ENCODE results near the gene ACSS3.
"Not testable (repeated sequence)": the region's sequence is repeated elsewhere in the genome, so short reads cannot be mapped to it uniquely, and the experiment has no call there.

ACSS3 gene

DNA sequence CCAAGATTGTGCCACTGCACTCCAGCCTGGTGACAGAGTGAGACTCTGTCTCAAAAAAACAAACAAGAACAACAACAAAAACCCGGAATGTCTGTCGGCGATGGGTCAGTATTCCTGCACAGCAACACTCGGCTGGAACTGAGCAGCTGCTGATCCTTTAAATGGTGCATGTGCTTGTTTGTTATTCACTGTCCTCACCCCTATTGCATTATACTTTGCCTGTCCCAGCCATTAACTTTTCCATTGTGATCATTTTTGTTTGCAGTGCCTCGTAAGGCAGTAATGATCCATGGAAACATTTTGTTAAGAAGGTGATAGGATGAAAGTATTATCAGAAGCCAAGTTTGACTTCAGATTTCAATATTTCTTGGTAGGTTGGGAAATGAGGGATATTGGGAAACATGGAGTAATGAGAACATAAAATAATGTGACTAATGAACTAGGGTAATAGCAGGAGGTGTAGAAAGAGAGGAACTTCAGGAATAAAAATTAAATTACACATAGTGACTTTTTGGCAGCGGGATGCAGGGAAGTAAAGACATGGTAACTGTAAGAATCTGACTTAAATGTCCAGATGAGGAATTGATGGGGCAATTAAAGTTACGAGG, 6.1 kb downstream of the ACSS3 start:
- Mint-ChIP-seq H3K27ac (no peak overlapping the region), H3K4me3 (no peak overlapping the region), H3K4me1 (ENCODE audit: low read depth) (no peaks in the 10 kb centered on the region), H3K27me3 (ENCODE audit: low read depth) (no peaks in the 10 kb centered on the region), H3K9me3 (peaks cover 6% of the 10 kb centered on the region), H3K36me3 (ENCODE audit: low read depth) (no peaks in the 10 kb centered on the region)
- no peak for DNase-seq (ENCODE audit: low spot score)

DNA sequence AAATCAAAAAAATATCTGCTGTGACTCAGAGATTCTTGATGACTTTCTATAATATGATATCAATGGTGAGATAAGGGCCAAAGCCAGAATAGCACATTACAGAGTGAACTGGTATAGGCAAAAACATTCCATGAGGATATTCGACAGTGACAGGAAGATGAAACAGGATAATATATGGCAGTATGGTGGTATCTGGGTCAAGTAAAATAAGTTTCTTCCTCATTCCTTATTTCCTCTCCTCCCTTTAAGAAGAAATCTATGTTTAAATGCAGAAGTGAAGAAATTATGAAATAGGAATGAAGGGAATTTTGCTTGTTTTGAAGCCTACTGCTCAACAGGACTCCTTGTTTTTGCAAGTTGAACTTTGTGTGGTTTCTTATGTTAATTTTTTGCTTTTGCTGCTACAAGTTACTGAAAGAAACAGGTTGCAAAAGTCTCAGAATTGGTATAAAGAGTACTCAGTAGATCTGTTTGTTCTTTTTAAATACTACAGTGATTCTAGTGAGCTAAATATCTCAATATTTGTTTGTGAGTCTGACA, 7.0 kb downstream of the ACSS3 start:
- no peak overlapping the region for H3K27ac Mint-ChIP-seq
- no peak overlapping the region for H3K4me3 Mint-ChIP-seq
- no peaks in the 10 kb centered on the region for H3K4me1 Mint-ChIP-seq (ENCODE audit: low read depth)
- peaks cover 6% of the 10 kb centered on the region for H3K9me3 Mint-ChIP-seq
- H3K36me3 Mint-ChIP-seq (ENCODE audit: low read depth), result no peaks in the 10 kb centered on the region
- no peak for DNase-seq (ENCODE audit: low spot score)
- no peaks in the 10 kb centered on the region for H3K27me3 Mint-ChIP-seq (ENCODE audit: low read depth)

DNA sequence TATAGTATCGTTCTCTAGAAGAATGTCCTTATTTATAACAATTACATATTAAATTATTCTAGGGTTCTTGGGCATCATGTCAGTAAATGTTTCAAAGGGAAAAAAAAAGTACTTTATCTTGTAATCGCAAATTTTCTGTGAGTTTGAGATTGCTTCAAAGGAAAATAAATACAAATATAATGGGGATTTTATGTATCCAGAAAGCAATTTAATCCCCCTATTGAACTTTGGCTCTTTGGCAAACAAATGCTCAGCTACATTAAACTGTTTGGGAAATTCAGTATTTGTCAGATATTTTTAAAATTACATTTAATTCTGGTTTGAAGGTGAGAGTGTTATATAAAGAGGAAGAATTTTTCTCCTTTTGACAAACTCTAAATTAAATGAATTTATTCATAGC, 8.0 kb downstream of the ACSS3 start:
- Mint-ChIP-seq H3K4me3 (no peak overlapping the region), H3K36me3 (ENCODE audit: low read depth) (no peaks in the 10 kb centered on the region), H3K27ac (no peak overlapping the region), H3K27me3 (ENCODE audit: low read depth) (no peaks in the 10 kb centered on the region), H3K4me1 (ENCODE audit: low read depth) (no peaks in the 10 kb centered on the region), H3K9me3 (peaks cover 6% of the 10 kb centered on the region)
- DNase-seq (ENCODE audit: low spot score), result no peak

DNA sequence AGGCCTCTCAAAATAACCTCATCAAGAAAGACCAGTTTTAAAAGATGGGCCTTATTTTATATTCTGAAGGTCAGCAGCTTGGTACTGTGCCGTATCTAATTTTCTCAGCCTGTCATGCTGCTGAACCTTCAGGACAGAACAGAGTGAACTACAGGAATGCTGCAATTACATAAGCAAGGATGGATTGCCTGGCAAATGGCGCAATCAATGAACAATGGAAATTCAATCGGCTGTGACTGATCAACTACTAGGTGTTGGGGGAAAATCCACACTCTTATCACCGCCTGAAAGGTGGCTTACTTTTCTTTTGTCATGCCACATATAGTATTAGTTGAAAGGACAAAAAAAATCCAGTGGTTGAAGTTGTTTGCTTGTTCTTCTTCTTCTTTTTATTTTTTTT, 8.5 kb downstream of the ACSS3 start:
- peaks cover 6% of the 10 kb centered on the region for H3K9me3 Mint-ChIP-seq
- no peaks in the 10 kb centered on the region for H3K36me3 Mint-ChIP-seq (ENCODE audit: low read depth)
- H3K27ac Mint-ChIP-seq, result no peak overlapping the region
- H3K27me3 Mint-ChIP-seq (ENCODE audit: low read depth), result no peaks in the 10 kb centered on the region
- no peak overlapping the region for H3K4me3 Mint-ChIP-seq
- no peaks in the 10 kb centered on the region for H3K4me1 Mint-ChIP-seq (ENCODE audit: low read depth)
- DNase-seq (ENCODE audit: low spot score), result no peak

DNA sequence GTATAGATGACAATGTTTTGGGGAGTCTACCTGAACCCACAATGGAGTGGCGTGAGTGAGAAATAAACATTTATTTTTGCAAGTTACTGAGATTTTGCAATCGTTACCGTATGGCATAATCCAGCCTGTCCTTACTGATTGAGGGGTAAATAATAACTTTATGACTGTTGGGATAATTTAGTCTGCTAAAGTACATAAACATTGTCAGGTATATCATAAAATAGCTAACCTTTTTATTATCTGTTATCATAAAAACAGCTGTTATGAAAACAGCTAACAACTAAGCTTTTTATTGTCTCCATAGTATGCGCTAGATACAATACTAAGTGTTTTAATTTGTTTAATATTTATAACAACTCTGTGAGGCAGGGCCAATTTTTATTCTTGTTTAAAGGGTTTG, 10.3 kb downstream of the ACSS3 start:
- no peaks in the 10 kb centered on the region for H3K4me1 Mint-ChIP-seq (ENCODE audit: low read depth)
- H3K4me3 Mint-ChIP-seq, result no peak overlapping the region
- H3K27me3 Mint-ChIP-seq (ENCODE audit: low read depth), result no peaks in the 10 kb centered on the region
- no peak for DNase-seq (ENCODE audit: low spot score)
- peaks cover 6% of the 10 kb centered on the region for H3K9me3 Mint-ChIP-seq
- H3K27ac Mint-ChIP-seq, result no peak overlapping the region
- no peaks in the 10 kb centered on the region for H3K36me3 Mint-ChIP-seq (ENCODE audit: low read depth)

DNA sequence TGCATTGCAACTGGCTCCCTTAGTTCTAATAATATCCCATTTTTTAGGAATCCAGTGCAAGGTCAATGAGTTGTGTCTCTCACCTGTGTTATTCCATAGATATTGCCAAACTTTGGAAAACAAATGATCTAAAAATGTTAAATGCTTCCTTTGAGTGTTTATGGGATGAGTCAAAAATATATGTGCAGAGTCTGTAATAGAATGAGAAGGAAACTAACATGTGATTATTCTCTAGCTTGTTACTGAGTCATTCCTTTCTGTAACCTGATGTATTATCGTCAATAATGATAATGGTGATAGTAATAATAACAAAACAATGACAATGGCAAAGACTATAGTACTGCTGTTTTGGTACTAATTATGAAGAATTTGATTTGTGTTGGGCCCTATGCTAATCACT, 11.5 kb downstream of the ACSS3 start:
- H3K4me1 Mint-ChIP-seq (ENCODE audit: low read depth), result no peaks in the 10 kb centered on the region
- peaks cover under 1% of the 10 kb centered on the region for H3K9me3 Mint-ChIP-seq
- H3K36me3 Mint-ChIP-seq (ENCODE audit: low read depth), result no peaks in the 10 kb centered on the region
- no peaks in the 10 kb centered on the region for H3K27me3 Mint-ChIP-seq (ENCODE audit: low read depth)
- no peak overlapping the region for H3K27ac Mint-ChIP-seq
- DNase-seq (ENCODE audit: low spot score), result no peak
- no peak overlapping the region for H3K4me3 Mint-ChIP-seq

DNA sequence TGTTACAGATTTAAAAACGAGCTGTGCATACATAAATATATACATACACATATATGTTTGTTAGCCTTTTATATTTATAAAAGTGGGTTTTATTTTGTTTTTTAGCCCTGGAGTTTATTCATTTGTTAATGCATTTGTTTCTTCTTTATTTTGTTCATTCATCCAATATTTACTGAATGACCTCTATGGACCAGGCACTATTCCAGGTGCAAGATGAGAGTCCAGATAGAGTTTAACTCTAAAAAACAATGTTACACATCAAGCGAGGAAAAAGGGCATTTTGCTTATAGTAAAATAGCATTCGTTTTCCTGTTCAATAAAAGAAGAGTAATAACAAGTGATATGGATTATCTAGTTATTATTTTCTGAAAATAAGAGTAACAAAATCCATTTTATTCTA, 14.2 kb downstream of the ACSS3 start:
- no peaks in the 10 kb centered on the region for H3K36me3 Mint-ChIP-seq (ENCODE audit: low read depth)
- no peaks in the 10 kb centered on the region for H3K27me3 Mint-ChIP-seq (ENCODE audit: low read depth)
- no peaks in the 10 kb centered on the region for H3K4me1 Mint-ChIP-seq (ENCODE audit: low read depth)

DNA sequence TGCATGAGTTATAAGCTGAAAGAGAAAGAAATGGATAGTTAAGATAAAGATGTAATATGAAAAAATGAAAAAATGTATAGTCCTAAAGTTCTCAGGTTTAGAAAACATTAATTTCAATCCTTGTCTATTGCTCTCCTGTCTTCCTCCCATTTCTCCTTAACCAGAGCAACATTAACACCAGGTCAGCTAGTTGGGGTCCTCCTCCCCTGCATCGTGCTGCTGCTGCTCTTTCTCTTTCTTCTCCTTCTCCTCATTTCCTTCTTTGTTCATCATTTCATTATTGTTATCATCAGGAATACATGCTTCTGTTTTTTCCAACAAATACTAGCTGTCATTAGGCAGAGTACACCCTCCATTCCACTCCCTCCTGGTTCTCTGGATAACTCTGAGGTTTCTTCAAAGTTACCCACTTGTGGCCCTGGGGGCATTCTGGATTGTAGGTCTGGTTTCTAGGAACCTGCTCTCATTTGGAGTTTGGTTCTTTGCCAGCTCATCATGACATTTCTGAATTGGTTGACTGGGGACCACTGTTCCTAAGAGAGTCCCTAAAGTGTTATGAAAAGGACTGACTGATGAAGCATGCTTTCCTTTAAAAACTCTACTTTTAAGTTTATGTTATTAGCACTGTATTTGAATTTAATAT, 17.0 kb downstream of the ACSS3 start:
- no peaks in the 10 kb centered on the region for H3K36me3 Mint-ChIP-seq (ENCODE audit: low read depth)
- no peak for DNase-seq (ENCODE audit: low spot score)
- H3K9me3 Mint-ChIP-seq, result no peaks in the 10 kb centered on the region
- H3K4me1 Mint-ChIP-seq (ENCODE audit: low read depth), result no peaks in the 10 kb centered on the region
- no peaks in the 10 kb centered on the region for H3K27me3 Mint-ChIP-seq (ENCODE audit: low read depth)
- H3K4me3 Mint-ChIP-seq, result no peak overlapping the region
- H3K27ac Mint-ChIP-seq, result no peak overlapping the region

More for the DNA sequence above, 14.2 kb downstream of the ACSS3 start:
- H3K4me3 Mint-ChIP-seq, result no peak overlapping the region
- no peaks in the 10 kb centered on the region for H3K9me3 Mint-ChIP-seq
- DNase-seq (ENCODE audit: low spot score), result no peak
- H3K27ac Mint-ChIP-seq, result no peak overlapping the region

DNA sequence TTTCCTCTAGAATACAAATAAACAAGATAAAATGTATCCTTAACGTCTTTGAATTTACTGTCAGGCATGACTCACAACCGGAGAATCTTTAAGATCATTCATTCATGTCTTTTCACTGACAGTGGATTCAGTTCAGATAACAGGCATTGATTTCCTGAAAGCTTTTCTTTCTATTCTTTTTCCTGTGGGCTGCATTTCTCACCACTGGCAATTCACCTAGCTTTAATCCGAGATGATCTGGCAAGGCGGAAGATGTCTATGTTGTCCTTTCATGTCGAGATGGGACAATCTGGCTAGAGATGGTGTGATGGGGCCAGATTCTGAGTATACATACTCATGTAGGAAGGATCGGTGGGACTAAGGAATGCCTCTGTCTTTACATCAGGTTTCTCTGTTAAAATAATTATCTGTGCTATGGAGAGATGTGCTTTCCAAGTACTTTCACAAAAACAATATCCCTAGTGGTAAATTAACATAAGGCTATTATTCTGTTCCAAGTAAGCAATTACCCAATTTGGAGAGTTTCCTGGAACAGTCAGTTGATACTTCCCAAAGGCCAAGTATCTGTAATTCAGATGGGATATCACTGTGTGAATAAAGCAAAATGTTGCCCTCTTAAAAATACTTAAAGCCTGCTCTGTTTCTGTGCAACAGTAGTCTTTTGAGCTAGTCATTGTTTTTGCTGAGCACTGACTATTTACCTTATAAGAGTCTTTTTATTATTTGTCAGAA, 17.8 kb downstream of the ACSS3 start:
- no peak for DNase-seq (ENCODE audit: low spot score)
- Mint-ChIP-seq H3K9me3 (peaks cover 2% of the 10 kb centered on the region), H3K36me3 (ENCODE audit: low read depth) (no peaks in the 10 kb centered on the region), H3K4me1 (ENCODE audit: low read depth) (no peaks in the 10 kb centered on the region), H3K4me3 (no peak overlapping the region), H3K27ac (no peak overlapping the region), H3K27me3 (ENCODE audit: low read depth) (no peaks in the 10 kb centered on the region)

DNA sequence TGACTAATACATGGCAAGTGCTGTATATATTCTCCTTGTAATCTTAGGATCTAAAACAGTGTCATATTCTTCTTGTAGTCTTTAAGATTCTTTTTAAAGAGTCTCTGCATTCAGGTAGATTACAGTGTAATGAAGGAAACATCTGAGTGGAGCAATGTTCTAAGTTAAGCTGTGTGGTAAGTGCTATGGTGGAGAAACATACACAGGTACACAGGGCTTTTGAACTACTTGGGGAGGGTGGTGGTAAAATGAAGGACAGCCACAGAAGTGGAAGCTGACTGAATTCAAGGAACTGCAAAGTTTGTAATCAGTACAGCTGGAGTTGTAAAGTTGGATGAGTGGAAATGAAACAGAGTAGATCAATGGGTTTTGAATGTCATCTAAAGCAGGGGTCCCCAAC, 27.8 kb downstream of the ACSS3 start:
- no peak for DNase-seq (ENCODE audit: low spot score)
- Mint-ChIP-seq H3K4me3 (no peak overlapping the region), H3K27me3 (ENCODE audit: low read depth) (no peaks in the 10 kb centered on the region), H3K36me3 (ENCODE audit: low read depth) (no peaks in the 10 kb centered on the region), H3K4me1 (ENCODE audit: low read depth) (no peaks in the 10 kb centered on the region), H3K27ac (no peak overlapping the region), H3K9me3 (peaks cover 1% of the 10 kb centered on the region)

DNA sequence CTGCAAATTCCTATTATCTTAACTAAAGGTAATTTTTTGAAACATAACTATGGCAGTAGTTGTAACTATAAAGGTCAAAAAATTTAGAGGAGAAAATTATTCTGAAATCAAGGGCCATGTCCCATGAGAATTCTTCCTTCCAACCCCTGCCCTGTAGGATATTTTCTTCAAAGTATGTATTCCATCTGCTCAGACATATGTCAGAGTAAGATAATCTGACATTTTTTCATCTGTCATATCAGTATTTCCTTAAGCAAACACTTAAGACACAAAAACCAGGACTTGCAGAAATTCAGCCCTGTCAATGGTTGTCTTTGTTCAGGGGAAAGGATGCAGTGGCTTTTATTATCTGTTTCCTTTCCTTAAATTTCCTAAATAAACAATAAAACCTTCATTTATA, 36.3 kb downstream of the ACSS3 start:
- Mint-ChIP-seq H3K36me3 (ENCODE audit: low read depth) (no peaks in the 10 kb centered on the region), H3K4me1 (ENCODE audit: low read depth) (no peaks in the 10 kb centered on the region), H3K27ac (no peak overlapping the region), H3K4me3 (no peak overlapping the region), H3K9me3 (no peaks in the 10 kb centered on the region), H3K27me3 (ENCODE audit: low read depth) (no peaks in the 10 kb centered on the region)
- DNase-seq (ENCODE audit: low spot score), result no peak

DNA sequence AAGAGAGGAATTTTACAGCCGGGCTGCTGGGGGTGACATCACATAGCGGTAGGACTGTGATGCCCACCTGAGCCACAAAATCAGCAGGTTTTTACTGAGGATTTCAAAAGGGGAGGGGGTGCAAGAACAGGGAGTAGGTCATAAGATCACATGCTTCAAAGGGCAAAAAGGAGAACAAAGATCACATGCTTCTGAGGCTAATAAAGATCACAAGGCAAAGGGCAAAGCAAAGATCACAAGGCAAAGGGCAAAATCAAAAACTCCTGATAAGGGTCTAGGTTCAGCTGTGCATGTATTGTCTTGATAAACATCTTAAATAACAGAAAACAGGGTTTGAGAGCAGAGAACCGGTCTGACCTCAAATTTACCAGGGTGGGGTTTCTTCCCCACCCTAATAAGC, 41.2 kb downstream of the ACSS3 start:
- H3K9me3 Mint-ChIP-seq; DNase-seq (ENCODE audit: low spot score); H3K27ac Mint-ChIP-seq; H3K27me3 Mint-ChIP-seq (ENCODE audit: low read depth); H3K36me3 Mint-ChIP-seq (ENCODE audit: low read depth); H3K4me3 Mint-ChIP-seq; H3K4me1 Mint-ChIP-seq (ENCODE audit: low read depth): not testable (repeated sequence)

DNA sequence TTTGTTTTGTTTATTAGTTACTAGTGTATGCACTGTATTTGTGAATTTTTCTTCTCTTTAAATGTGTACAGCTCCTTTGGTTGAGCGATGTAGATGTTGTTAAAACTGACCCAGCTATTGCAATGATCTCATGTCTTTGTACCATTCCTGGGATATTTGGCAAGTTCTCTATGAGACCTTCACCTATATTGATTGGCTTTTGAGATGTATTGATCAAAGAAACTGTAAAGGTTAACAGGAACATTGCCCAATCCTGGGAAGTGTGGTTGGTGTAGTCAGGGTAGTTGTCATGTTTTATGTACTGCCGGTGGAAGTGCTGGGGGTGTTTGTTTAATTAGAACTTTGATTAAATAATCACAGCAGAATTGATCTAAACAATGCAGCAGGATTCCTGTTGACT, 43.1 kb downstream of the ACSS3 start:
- H3K27me3 Mint-ChIP-seq (ENCODE audit: low read depth), result no peaks in the 10 kb centered on the region
- no peak for DNase-seq (ENCODE audit: low spot score)
- no peak overlapping the region for H3K27ac Mint-ChIP-seq
- no peak overlapping the region for H3K4me3 Mint-ChIP-seq
- H3K9me3 Mint-ChIP-seq, result peaks cover 13% of the 10 kb centered on the region
- no peaks in the 10 kb centered on the region for H3K4me1 Mint-ChIP-seq (ENCODE audit: low read depth)
- no peaks in the 10 kb centered on the region for H3K36me3 Mint-ChIP-seq (ENCODE audit: low read depth)

DNA sequence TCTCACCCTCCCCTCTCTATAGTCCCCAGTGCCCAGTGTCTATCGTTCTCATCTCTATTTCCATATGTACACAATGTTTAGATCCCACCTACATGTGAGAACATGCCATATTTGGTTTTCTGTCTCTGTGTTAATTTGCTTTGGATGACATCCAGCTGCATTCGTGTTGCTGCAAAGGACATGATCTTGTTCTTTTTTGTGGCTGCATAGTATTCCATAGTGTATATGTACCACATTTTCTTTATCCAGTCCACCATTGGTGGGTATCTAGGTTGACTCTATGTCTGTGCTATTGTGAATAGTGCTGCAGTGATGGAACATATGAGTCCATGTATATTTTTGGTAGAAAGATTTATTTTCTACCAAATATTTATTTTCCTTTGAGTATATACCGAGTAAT, 45.7 kb downstream of the ACSS3 start:
- peaks cover 13% of the 10 kb centered on the region for H3K9me3 Mint-ChIP-seq
- no peak for DNase-seq (ENCODE audit: low spot score)
- H3K4me1 Mint-ChIP-seq (ENCODE audit: low read depth), result no peaks in the 10 kb centered on the region
- H3K27me3 Mint-ChIP-seq (ENCODE audit: low read depth), result no peaks in the 10 kb centered on the region
- no peaks in the 10 kb centered on the region for H3K36me3 Mint-ChIP-seq (ENCODE audit: low read depth)
- H3K4me3 Mint-ChIP-seq, result no peak overlapping the region
- no peak overlapping the region for H3K27ac Mint-ChIP-seq

Data from T-helper 2 cell treated with Interferon-gamma antibody and Interleukin-4, amounts not matched to agents 5 μg/mL and 100 μg/mL, for 36 hours (primary cell).